AG09309 (cell line): Measurements from ENCODE around the gene AJUBA.

Source experiments
- DNase-seq: peaks from one replicate; pipeline ENCODE4 v3.0.0-alpha.2; 2010; ENCODE audit warnings: low read depth
- H3K4me3 ChIP-seq: 2 replicates; pipeline ENCODE4 v1.5.1; 2011; ENCODE audit warnings: mild to moderate bottlenecking, low read depth, low read length, moderate library complexity; ENCODE audit not compliant: control insufficient read depth
- CTCF ChIP-seq: IDR thresholded peaks from 2 replicates; pipeline ENCODE4 v1.5.1; 2011; ENCODE audit warnings: mild to moderate bottlenecking, low read depth, low read length, inconsistent platforms; ENCODE audit not compliant: insufficient read depth, control insufficient read depth; ENCODE audit errors: missing control alignments

Gene AJUBA

GRCh38 chr14:22982477-22983245, at the start of gene AJUBA:
Gene AJUBA, minus strand, starts transcription at chr14:22982551. Its CDS starts 285 bp downstream, at chr14:22982266.
- H3K4me3 ChIP-seq, result peak within 1 kb of the TSS; percentile 80
- TF ChIP-seq CTCF, result no peak
- DNase-seq, result peak; percentile 82

- no peak overlapping the region for H3K4me3 ChIP-seq
- no peak for DNase-seq
- no peak for TF ChIP-seq CTCF
Measured at GRCh38 chr14:23030936-23031335, 48.6 kb upstream of the AJUBA start.

- DNase-seq, result no peak
Measured at GRCh38 chr14:23028799-23029198, 46.4 kb upstream of the AJUBA start.

GRCh38 chr14:23025151-23025814, 42.9 kb upstream of the AJUBA start:
- H3K4me3 ChIP-seq, result no peak overlapping the region
- no peak for TF ChIP-seq CTCF
- DNase-seq, result no peak

More at GRCh38 chr14:23028799-23029198, 46.4 kb upstream of the AJUBA start:
- TF ChIP-seq CTCF, result no peak
- no peak overlapping the region for H3K4me3 ChIP-seq

- TF ChIP-seq CTCF, result no peak
Measured at GRCh38 chr14:23024612-23025075, 42.3 kb upstream of the AJUBA start.

GRCh38 chr14:23023795-23024152, 41.4 kb upstream of the AJUBA start:
- no peak for TF ChIP-seq CTCF
- no peak overlapping the region for H3K4me3 ChIP-seq
- DNase-seq, result no peak

More at GRCh38 chr14:23024612-23025075, 42.3 kb upstream of the AJUBA start:
- H3K4me3 ChIP-seq, result no peak overlapping the region
- no peak for DNase-seq
